Keratinocyte (primary cell): ENCODE data around the gene SETBP1. TPM values are rescaled to one million over a fixed set of nuclear protein-coding genes. Genes with fewer than 3 reads are reported as not detected.

ENCODE experiments used
- DNase-seq: peaks from one replicate; pipeline ENCODE4 v3.0.0-alpha.2; 2011; ENCODE audit warnings: low read depth, missing footprints, low spot score
- FAIRE-seq: peaks from 2 replicates; lab custom pipeline; 2011; peaks lifted over from hg19 to GRCh38; lab: Jason Lieb, UNC
- H2AFZ ChIP-seq: 2 replicates; pipeline ENCODE4 v1.6.0; 2012; ENCODE audit warnings: low read length, control low read depth, inconsistent platforms; ENCODE audit not compliant: control insufficient read depth
- H3K27ac ChIP-seq: 2 replicates; pipeline ENCODE4 v1.5.1; 2011; ENCODE audit warnings: low read length; ENCODE audit not compliant: control insufficient read depth, insufficient read depth
- H3K27me3 ChIP-seq: 3 replicates; pipeline ENCODE4 v1.6.0; 2011; ENCODE audit warnings: low read length; ENCODE audit not compliant: control insufficient read depth, insufficient read depth; ENCODE audit errors: extremely low read depth
- H3K36me3 ChIP-seq, 2 experiments: 2 replicates in 1 of 2; 3 replicates in 1 of 2; pipeline ENCODE4 v1.5.1; 2011; ENCODE audit warnings: low read length in 2 of 2, mild to moderate bottlenecking in 1 of 2; ENCODE audit not compliant: control insufficient read depth in 2 of 2, insufficient read depth in 2 of 2; ENCODE audit errors: extremely low read depth in 1 of 2
- H3K4me1 ChIP-seq: 3 replicates; pipeline ENCODE4 v1.5.1; 2011; ENCODE audit warnings: low read length; ENCODE audit not compliant: control insufficient read depth, insufficient read depth; ENCODE audit errors: extremely low read depth
- H3K4me2 ChIP-seq: 3 replicates; pipeline ENCODE4 v1.6.0; 2011; ENCODE audit warnings: low read depth, low read length; ENCODE audit not compliant: control insufficient read depth, insufficient read depth; ENCODE audit errors: extremely low read depth
- H3K4me3 ChIP-seq, 3 experiments: fragments of 200-600 bp in 1 of 3; sonication (generic) in 1 of 3; 2 replicates in 2 of 3; 3 replicates in 1 of 3; pipeline ENCODE4 v1.5.1; 2011 to 2016; ENCODE audit warnings: low read length in 3 of 3, mild to moderate bottlenecking in 3 of 3, control low read depth in 2 of 3, inconsistent platforms in 1 of 3, low read depth in 1 of 3, mixed read lengths in 1 of 3, mixed run types in 1 of 3, moderate library complexity in 1 of 3; ENCODE audit not compliant: control insufficient read depth in 2 of 3, insufficient read depth in 2 of 3; ENCODE audit errors: extremely low read depth in 1 of 3
- H3K79me2 ChIP-seq: 2 replicates; pipeline ENCODE4 v1.6.0; 2012; ENCODE audit warnings: low read length; ENCODE audit not compliant: control insufficient read depth, insufficient read depth
- H3K9ac ChIP-seq: 3 replicates; pipeline ENCODE4 v1.6.0; 2011; ENCODE audit warnings: low read length; ENCODE audit not compliant: control insufficient read depth, insufficient read depth; ENCODE audit errors: extremely low read depth
- H3K9me1 ChIP-seq: 3 replicates; pipeline ENCODE4 v1.6.0; 2011; ENCODE audit warnings: low read length; ENCODE audit not compliant: control insufficient read depth, insufficient read depth; ENCODE audit errors: extremely low read depth
- H3K9me3 ChIP-seq: 2 replicates; pipeline ENCODE4 v1.5.1; 2012; ENCODE audit warnings: low read depth, low read length; ENCODE audit not compliant: control insufficient read depth
- H4K20me1 ChIP-seq: 3 replicates; pipeline ENCODE4 v1.6.0; 2011; ENCODE audit warnings: low read length; ENCODE audit not compliant: control insufficient read depth, insufficient read depth; ENCODE audit errors: extremely low read depth
- CTCF ChIP-seq, 3 experiments: IDR thresholded peaks in 1 of 3; conservative IDR thresholded peaks in 1 of 3; optimal IDR thresholded peaks in 1 of 3; 2 replicates in 2 of 3; 3 replicates in 1 of 3; pipeline versions ENCODE3 to v1.5.1; 2011; ENCODE audit warnings: low read length in 3 of 3, mild to moderate bottlenecking in 3 of 3, moderate library complexity in 2 of 3, control low read depth in 1 of 3, inconsistent platforms in 1 of 3; ENCODE audit not compliant: insufficient read depth in 2 of 3; ENCODE audit errors: extremely low read depth in 1 of 3
- EZH2 ChIP-seq: IDR thresholded peaks from one replicate; pipeline ENCODE4 v1.6.1; 2012; ENCODE audit warnings: inconsistent platforms, mild to moderate bottlenecking, low read length, moderate library complexity
- dilution Hi-C: fragments of 300-500 bp; cut with MboI; formaldehyde crosslinking; loops from one replicate; pipeline ENCODE4 v1.7.0; 2020; ENCODE audit warnings: low sequenced_read_pairs; ENCODE audit not compliant: extremely low pct_ligation_motif_present
- polyA plus RNA-seq, 5 experiments: library from polyadenylated mRNA; depleted of rRNA in 3 of 5; stranded (reverse) in 3 of 5; stranded (forward) in 1 of 5; unstranded in 1 of 5; fragments of >200 nt; gene quantifications; 1 replicate in 1 of 5; 2 replicates in 3 of 5; 3 replicates in 1 of 5; pipeline versions ENCODE4 v1.2.1 to v1.2.3, GENCODE V29; 2011 to 2012; ENCODE audit warnings: missing spikeins in 2 of 5, low read depth in 1 of 5, low replicate concordance in 1 of 5

Gene SETBP1
- polyA plus RNA-seq, 1 donor (not counting 4 experiments of a cell fraction or from before 2014, with no cell fraction given), result 3.3 TPM

GRCh38 chr18:44774191-44774590 lies 93.5 kb downstream of the SETBP1 start:
- no peaks in the 10 kb centered on the region for H4K20me1 ChIP-seq
- no peaks in the 10 kb centered on the region for H3K4me1 ChIP-seq
- dilution Hi-C loops, result no loop called here
- no peak overlapping the region for H2AFZ ChIP-seq
- H3K79me2 ChIP-seq, result no peaks in the 10 kb centered on the region
- DNase-seq, result no peak
- no peak overlapping the region for H3K4me2 ChIP-seq
- no peaks in the 10 kb centered on the region for H3K9me3 ChIP-seq
- no peak overlapping the region for H3K4me3 ChIP-seq
- no peak overlapping the region for H3K9ac ChIP-seq
- no peak for TF ChIP-seq EZH2
- TF ChIP-seq CTCF (optimal IDR thresholded peaks at IDR 0.05 in 1 of 3, IDR thresholded peaks at IDR 0.05 in 1 of 3, conservative IDR thresholded peaks at IDR 0.05 in 1 of 3; ENCODE audit: extremely low read depth in 1 of 3, insufficient read depth in 2 of 3, low read length in 3 of 3), result no peak
- no peak overlapping the region for H3K27ac ChIP-seq
- peak; percentile 53 for FAIRE-seq
- H3K9me1 ChIP-seq, result no peaks in the 10 kb centered on the region
- H3K27me3 ChIP-seq, result no peaks in the 10 kb centered on the region
- H3K36me3 ChIP-seq, result no peaks in the 10 kb centered on the region

GRCh38 chr18:44777457-44778192 lies 96.9 kb downstream of the SETBP1 start:
- FAIRE-seq, result no peak

More at GRCh38 chr18:44777457-44778192, 96.9 kb downstream of the SETBP1 start:
- Histone ChIP-seq H3K9me3 (no peaks in the 10 kb centered on the region), H3K27me3 (no peaks in the 10 kb centered on the region), H4K20me1 (no peaks in the 10 kb centered on the region), H2AFZ (no peak overlapping the region), H3K4me1 (no peaks in the 10 kb centered on the region), H3K36me3 (no peaks in the 10 kb centered on the region), H3K9me1 (no peaks in the 10 kb centered on the region), H3K4me3 (no peak overlapping the region), H3K79me2 (no peaks in the 10 kb centered on the region), H3K27ac (no peak overlapping the region), H3K9ac (no peak overlapping the region), H3K4me2 (no peak overlapping the region)
- TF ChIP-seq EZH2 (no peak), CTCF (optimal IDR thresholded peaks at IDR 0.05 in 1 of 3, IDR thresholded peaks at IDR 0.05 in 1 of 3, conservative IDR thresholded peaks at IDR 0.05 in 1 of 3; ENCODE audit: extremely low read depth in 1 of 3, insufficient read depth in 2 of 3, low read length in 3 of 3) (no peak)
- DNase-seq, result no peak
- dilution Hi-C loops, result no loop called here
